H9 (cell line): ENCODE results near the gene IDH2. TPM values are rescaled to one million over a fixed set of nuclear protein-coding genes. Genes with fewer than 3 reads are reported as not detected.

Experiments
- DNase-seq: peaks from one replicate; pipeline ENCODE4 v3.0.0-alpha.2; 2017
- H2AFZ ChIP-seq: one replicate; pipeline ENCODE4 v1.6.1; 2013; ENCODE audit warnings: mild to moderate bottlenecking, low read length, control low read depth, moderate library complexity
- H2AK5ac ChIP-seq: 2 replicates; pipeline ENCODE4 v1.6.1; 2013; ENCODE audit warnings: low read length, control low read depth, mixed read lengths; ENCODE audit not compliant: insufficient read length
- H2BK120ac ChIP-seq: one replicate; pipeline ENCODE4 v1.6.1; 2013; ENCODE audit warnings: low read depth, mild to moderate bottlenecking, low read length, control low read depth, inconsistent platforms; ENCODE audit not compliant: poor library complexity, severe bottlenecking
- H2BK12ac ChIP-seq: 2 replicates; pipeline ENCODE4 v1.6.1; 2013; ENCODE audit warnings: low read length, control low read depth, mixed read lengths, low read depth; ENCODE audit not compliant: insufficient read length
- H2BK15ac ChIP-seq: 2 replicates; pipeline ENCODE4 v1.6.1; 2013; ENCODE audit warnings: low read depth, low read length, control low read depth
- H2BK20ac ChIP-seq: one replicate; pipeline ENCODE4 v1.6.1; 2013; ENCODE audit warnings: low read depth, mild to moderate bottlenecking, low read length, control low read depth, inconsistent platforms; ENCODE audit not compliant: poor library complexity, severe bottlenecking
- H2BK5ac ChIP-seq: 2 replicates; pipeline ENCODE4 v1.6.1; 2013; ENCODE audit warnings: low read length, control low read depth, mixed read lengths; ENCODE audit not compliant: insufficient read length
- H3K14ac ChIP-seq: 2 replicates; pipeline ENCODE4 v1.6.1; 2013; ENCODE audit warnings: low read length, control low read depth; ENCODE audit not compliant: insufficient read depth
- H3K18ac ChIP-seq: 2 replicates; pipeline ENCODE4 v1.6.1; 2013; ENCODE audit warnings: low read depth, mild to moderate bottlenecking, mixed read lengths, low read length, control low read depth; ENCODE audit not compliant: insufficient read length
- H3K23ac ChIP-seq: 2 replicates; pipeline ENCODE4 v1.6.1; 2013; ENCODE audit warnings: low read length, control low read depth, mixed read lengths, low read depth; ENCODE audit not compliant: insufficient read length
- H3K23me2 ChIP-seq: 2 replicates; pipeline ENCODE4 v1.6.1; 2013; ENCODE audit warnings: low read depth, mild to moderate bottlenecking, mixed read lengths, low read length, control low read depth; ENCODE audit not compliant: insufficient read length, poor library complexity, severe bottlenecking
- H3K27ac ChIP-seq: 2 replicates; pipeline ENCODE4 v1.5.1; 2013; ENCODE audit warnings: low read length, control low read depth, mixed read lengths, low read depth; ENCODE audit not compliant: insufficient read length
- H3K27me3 ChIP-seq: 2 replicates; pipeline ENCODE4 v1.6.1; 2013; ENCODE audit warnings: low read length, control low read depth, inconsistent platforms; ENCODE audit not compliant: insufficient read depth
- H3K4ac ChIP-seq: 2 replicates; pipeline ENCODE4 v1.6.1; 2013; ENCODE audit warnings: low read depth, mild to moderate bottlenecking, control low read depth, inconsistent platforms, low read length, moderate library complexity
- H3K4me1 ChIP-seq: 2 replicates; pipeline ENCODE4 v1.6.1; 2013; ENCODE audit warnings: low read length, control low read depth, inconsistent platforms; ENCODE audit not compliant: insufficient read depth
- H3K4me2 ChIP-seq: 2 replicates; pipeline ENCODE4 v1.6.1; 2013; ENCODE audit warnings: low read length, control low read depth, mixed read lengths; ENCODE audit not compliant: insufficient read length, insufficient read depth
- H3K56ac ChIP-seq: 2 replicates; pipeline ENCODE4 v1.6.1; 2013; ENCODE audit warnings: low read depth, mild to moderate bottlenecking, mixed read lengths, low read length, control low read depth; ENCODE audit not compliant: insufficient read length
- H3K79me1 ChIP-seq: 2 replicates; pipeline ENCODE4 v1.6.1; 2013; ENCODE audit warnings: low read depth, mild to moderate bottlenecking, moderate library complexity, low read length, control low read depth, inconsistent platforms; ENCODE audit not compliant: insufficient read depth, poor library complexity, severe bottlenecking
- H3K79me2 ChIP-seq: 2 replicates; pipeline ENCODE4 v1.6.1; 2013; ENCODE audit warnings: low read length, control low read depth, inconsistent platforms; ENCODE audit not compliant: insufficient read depth
- H3K9ac ChIP-seq: 2 replicates; pipeline ENCODE4 v1.6.1; 2013; ENCODE audit warnings: low read length, control low read depth, mixed read lengths; ENCODE audit not compliant: insufficient read length; ENCODE audit errors: extremely low read depth
- H3K9me3 ChIP-seq: one replicate; pipeline ENCODE4 v1.6.1; 2013; ENCODE audit warnings: low read depth, low read length, inconsistent platforms; ENCODE audit not compliant: control insufficient read depth
- H3T11ph ChIP-seq: one replicate; pipeline ENCODE4 v1.6.1; 2013; ENCODE audit warnings: mild to moderate bottlenecking, low read length, control low read depth, inconsistent platforms
- H4K20me1 ChIP-seq: one replicate; pipeline ENCODE4 v1.6.1; 2013; ENCODE audit not compliant: control insufficient read depth, insufficient read length, insufficient read depth
- H4K5ac ChIP-seq: 2 replicates; pipeline ENCODE4 v1.6.1; 2013; ENCODE audit warnings: low read depth, mild to moderate bottlenecking, mixed read lengths, low read length, control low read depth; ENCODE audit not compliant: insufficient read length
- H4K8ac ChIP-seq: replicated peaks from 2 replicates; pipeline ENCODE4 v1.6.1; 2013; ENCODE audit warnings: low read length, control low read depth, mixed read lengths, low read depth; ENCODE audit not compliant: insufficient read length
- H4K91ac ChIP-seq: 2 replicates; pipeline ENCODE4 v1.6.1; 2013; ENCODE audit warnings: low read depth, mild to moderate bottlenecking, moderate library complexity, mixed read lengths, low read length, control low read depth; ENCODE audit not compliant: insufficient read length
- H3K27ac Mint-ChIP-seq, 3 experiments: 2 replicates in 2 of 3; 3 replicates in 1 of 3; pipeline ENCODE4 v1.8.0; 2020 to 2021; ENCODE audit warnings: mixed read lengths in 3 of 3, mild to moderate bottlenecking in 1 of 3, moderate library complexity in 1 of 3
- H3K27me3 Mint-ChIP-seq: 2 replicates; pipeline ENCODE4 v1.8.0; 2021; ENCODE audit warnings: low read depth, mild to moderate bottlenecking, moderate library complexity, mixed read lengths
- H3K36me3 Mint-ChIP-seq, 3 experiments: 2 replicates in 2 of 3; 3 replicates in 1 of 3; pipeline ENCODE4 v1.8.0; 2020 to 2021; ENCODE audit warnings: low read depth in 3 of 3, mixed read lengths in 3 of 3; ENCODE audit not compliant: insufficient read depth in 1 of 3
- H3K4me1 Mint-ChIP-seq, 2 experiments: 2 replicates each; pipeline ENCODE4 v1.8.0; 2020; ENCODE audit warnings: mixed read lengths in 2 of 2
- H3K4me3 Mint-ChIP-seq, 2 experiments: 2 replicates in 1 of 2; 3 replicates in 1 of 2; pipeline ENCODE4 v1.8.0; 2020 to 2021; ENCODE audit warnings: mild to moderate bottlenecking in 2 of 2, mixed read lengths in 2 of 2, moderate library complexity in 1 of 2
- H3K9me3 Mint-ChIP-seq, 2 experiments: 2 replicates in 1 of 2; 3 replicates in 1 of 2; pipeline ENCODE4 v1.8.0; 2020; ENCODE audit warnings: mild to moderate bottlenecking in 2 of 2, mixed read lengths in 2 of 2, moderate library complexity in 1 of 2
- WGBS: extraction: QIAGEN DNeasy Blood & Tissue Kit; methylation state at CpG from one replicate; pipeline ENCODE4 v1.1.7; 2013; ENCODE audit warnings: missing lambda C conversion rate, low lambda C conversion rate, mixed read lengths; ENCODE audit not compliant: insufficient read length; ENCODE audit errors: extremely low coverage; 5-methylcytosine and 5-hydroxymethylcytosine counted together
- total RNA-seq: library from RNA; stranded (reverse); gene quantifications from 2 replicates; pipeline ENCODE4 v1.2.1, GENCODE V29; 2021
- TF ChIP-seq, protein P1 (sequence below): fragments of 200-600 bp; sonication (generic); conservative IDR thresholded peaks from 3 replicates; pipeline ENCODE4 v1.8.0; 2021; ENCODE audit warnings: antibody characterized with exemption, mild to moderate bottlenecking

The IDH2 gene
- total RNA-seq, 1 experiment from 2014 or later = 57.7 TPM

DNA sequence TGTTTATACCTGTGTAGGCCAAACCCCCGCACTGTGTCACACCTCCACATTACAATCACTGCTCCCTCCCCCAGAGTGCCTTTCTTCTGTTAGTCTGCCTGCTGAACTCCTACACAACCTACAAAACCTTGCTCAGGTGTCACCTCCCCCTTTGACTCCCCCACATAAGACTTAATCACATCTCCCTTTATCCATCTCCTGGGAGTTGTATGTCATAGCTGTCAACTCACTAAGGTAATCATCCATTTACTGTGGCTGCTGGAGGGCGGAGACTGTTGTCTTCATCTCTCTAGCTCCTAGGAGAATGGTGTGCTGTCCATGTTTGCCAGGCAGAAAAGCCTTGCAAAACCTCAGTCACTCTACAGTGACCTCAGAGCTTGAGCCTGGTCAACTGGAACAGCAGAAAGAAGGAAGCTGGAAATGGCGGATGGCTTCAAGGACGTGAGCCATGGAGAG lies 57.3 kb downstream of the IDH2 start:
- H2BK20ac ChIP-seq = no peak overlapping the region
- no peak overlapping the region for H4K5ac ChIP-seq
- H3T11ph ChIP-seq = no peak overlapping the region
- H3K4me2 ChIP-seq = no peak overlapping the region
- no peak for DNase-seq
- TF ChIP-seq, protein P1, sequence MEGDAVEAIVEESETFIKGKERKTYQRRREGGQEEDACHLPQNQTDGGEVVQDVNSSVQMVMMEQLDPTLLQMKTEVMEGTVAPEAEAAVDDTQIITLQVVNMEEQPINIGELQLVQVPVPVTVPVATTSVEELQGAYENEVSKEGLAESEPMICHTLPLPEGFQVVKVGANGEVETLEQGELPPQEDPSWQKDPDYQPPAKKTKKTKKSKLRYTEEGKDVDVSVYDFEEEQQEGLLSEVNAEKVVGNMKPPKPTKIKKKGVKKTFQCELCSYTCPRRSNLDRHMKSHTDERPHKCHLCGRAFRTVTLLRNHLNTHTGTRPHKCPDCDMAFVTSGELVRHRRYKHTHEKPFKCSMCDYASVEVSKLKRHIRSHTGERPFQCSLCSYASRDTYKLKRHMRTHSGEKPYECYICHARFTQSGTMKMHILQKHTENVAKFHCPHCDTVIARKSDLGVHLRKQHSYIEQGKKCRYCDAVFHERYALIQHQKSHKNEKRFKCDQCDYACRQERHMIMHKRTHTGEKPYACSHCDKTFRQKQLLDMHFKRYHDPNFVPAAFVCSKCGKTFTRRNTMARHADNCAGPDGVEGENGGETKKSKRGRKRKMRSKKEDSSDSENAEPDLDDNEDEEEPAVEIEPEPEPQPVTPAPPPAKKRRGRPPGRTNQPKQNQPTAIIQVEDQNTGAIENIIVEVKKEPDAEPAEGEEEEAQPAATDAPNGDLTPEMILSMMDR = no peak
- no peak overlapping the region for H2BK5ac ChIP-seq
- no peaks in the 10 kb centered on the region for H4K20me1 ChIP-seq
- no peak overlapping the region for H3K23ac ChIP-seq
- H3K9ac ChIP-seq = no peak overlapping the region
- no peaks in the 10 kb centered on the region for H3K23me2 ChIP-seq
- H3K79me2 ChIP-seq = no peaks in the 10 kb centered on the region
- H3K14ac ChIP-seq = no peak overlapping the region
- no peak overlapping the region for H2AFZ ChIP-seq
- no peak overlapping the region for H2BK120ac ChIP-seq
- H3K36me3 Mint-ChIP-seq = no peaks in the 10 kb centered on the region; a peak in 1 of 7 replicates
- no peaks in the 10 kb centered on the region for H3K27me3 Mint-ChIP-seq
- peak overlapping the region in 2 of 3 experiments; percentile 66 to 68; a peak in 4 of 7 replicates for H3K27ac Mint-ChIP-seq
- H2BK12ac ChIP-seq = no peak overlapping the region
- H3K4me3 Mint-ChIP-seq = no peak overlapping the region
- H3K4me1 ChIP-seq = no peaks in the 10 kb centered on the region
- no peak overlapping the region for H3K18ac ChIP-seq
- no peak overlapping the region for H4K8ac ChIP-seq
- no CpG with 5 or more reads among the region's 4 CpGs for WGBS
- H3K4me1 Mint-ChIP-seq = peaks cover 28 to 32% of the 10 kb centered on the region in 2 experiments
- no peak overlapping the region for H4K91ac ChIP-seq
- H3K27me3 ChIP-seq = no peaks in the 10 kb centered on the region
- H3K56ac ChIP-seq = no peak overlapping the region
- no peaks in the 10 kb centered on the region for H3K9me3 Mint-ChIP-seq
- no peak overlapping the region for H2AK5ac ChIP-seq
- no peaks in the 10 kb centered on the region for H3K9me3 ChIP-seq
- no peaks in the 10 kb centered on the region for H3K79me1 ChIP-seq
- no peak overlapping the region for H3K27ac ChIP-seq
- H2BK15ac ChIP-seq = no peak overlapping the region
- no peak overlapping the region for H3K4ac ChIP-seq
